Left lung (tissue), 10 donors: ENCODE measurements around the gene SLC25A23. TPM values are rescaled to one million over a fixed set of nuclear protein-coding genes. Genes with fewer than 3 reads are reported as not detected.

Experiments used
- ATAC-seq: fragments of 200-7000 bp; cut with Tn5 transposase; one replicate; pipeline ENCODE4 v1.9.1; 2020; ENCODE audit warnings: moderate library complexity
- DNase-seq, 4 donors: peaks; one replicate each; pipeline ENCODE4 v3.0.0-alpha.2; 2013 to 2020
- H3K27ac ChIP-seq, 2 donors: fragments of 200-600 bp; sonication (generic) in 1 of 2; one replicate each; pipeline versions ENCODE4 v1.5.0 to v1.8.0; 2020 to 2021
- H3K27me3 ChIP-seq, 2 donors: fragments of 200-600 bp; sonication (generic) in 1 of 2; one replicate each; pipeline versions ENCODE4 v1.5.0 to v1.8.0; 2020 to 2021
- H3K36me3 ChIP-seq, 2 donors: fragments of 200-600 bp; sonication (generic) in 1 of 2; one replicate each; pipeline versions ENCODE4 v1.5.0 to v1.8.0; 2020 to 2021
- H3K4me1 ChIP-seq, 2 donors: fragments of 200-600 bp; one replicate each; pipeline ENCODE4 v1.8.0; 2021
- H3K4me3 ChIP-seq, 2 donors: fragments of 200-600 bp; sonication (generic) in 1 of 2; one replicate each; pipeline versions ENCODE4 v1.5.0 to v1.8.0; 2020 to 2021; ENCODE audit warnings: mild to moderate bottlenecking in 1 of 2
- H3K9me3 ChIP-seq, 2 donors: fragments of 200-600 bp; sonication (generic) in 1 of 2; one replicate each; pipeline versions ENCODE4 v1.5.0 to v1.8.0; 2020 to 2021
- intact Hi-C, 2 donors: fragments of 100-400 bp; cut with DNase I; formaldehyde crosslinking; loops; one replicate each; pipeline versions ENCODE4 v1.11.2 to v1.14.2; 2022
- polyA plus RNA-seq, 6 donors: library from polyadenylated mRNA; unstranded; fragments of 120-200 nt; gene quantifications; one replicate each; pipeline ENCODE4 v1.2.1, GENCODE V29; 2013; ENCODE audit not compliant: insufficient read length in 6 of 6
- total RNA-seq, 2 donors: library from RNA; stranded (reverse); fragmentation: NEBNext Ultra II Directional; extraction: Animal tissue kit (Norgen Biotek cat#: 25700); gene quantifications; one replicate each; pipeline ENCODE4 v1.2.1, GENCODE V29; 2021
- TF ChIP-seq, protein P1 (sequence below), 2 donors: fragments of 200-600 bp; sonication (generic) in 1 of 2; IDR thresholded peaks; one replicate each; pipeline versions ENCODE4 v1.5.0 to v1.8.0; 2021; ENCODE audit warnings: antibody characterized with exemption in 2 of 2
- donor health status: DM: no; HTN: yes; CAD: no.
- donor health status: DM: no; HTN: no; CAD: no.

The SLC25A23 gene
- total and polyA plus RNA-seq, 8 donors: 43.1 to 118 (median 56.1) TPM

DNA sequence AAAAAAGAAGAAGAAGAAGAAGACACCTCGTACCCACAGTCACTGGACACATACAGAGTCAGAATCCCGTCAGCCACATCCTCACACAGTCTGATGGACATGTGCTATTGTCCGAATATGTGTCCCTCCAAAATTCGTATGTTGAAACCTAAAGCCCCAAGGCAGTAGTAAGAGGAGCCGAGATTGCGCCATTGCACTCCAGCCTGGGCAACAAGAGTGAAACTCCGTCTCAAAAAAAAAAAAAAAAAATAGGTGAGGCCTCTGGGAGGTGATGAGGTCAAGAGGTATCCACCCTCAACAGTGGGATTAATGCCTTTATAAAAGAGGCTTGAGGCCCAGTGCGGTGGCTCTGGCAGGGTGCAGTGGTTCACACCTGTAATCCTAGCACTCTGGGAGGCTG is 24.6 kb upstream of the SLC25A23 start:
- Histone ChIP-seq H3K27ac (no peak overlapping the region), H3K27me3 (no peaks in the 10 kb centered on the region), H3K36me3 (no peaks in the 10 kb centered on the region), H3K4me3 (no peak overlapping the region), H3K4me1 (peaks cover 0 to 14% of the 10 kb centered on the region in 2 donors), H3K9me3 (no peaks in the 10 kb centered on the region)
- TF ChIP-seq, protein P1, sequence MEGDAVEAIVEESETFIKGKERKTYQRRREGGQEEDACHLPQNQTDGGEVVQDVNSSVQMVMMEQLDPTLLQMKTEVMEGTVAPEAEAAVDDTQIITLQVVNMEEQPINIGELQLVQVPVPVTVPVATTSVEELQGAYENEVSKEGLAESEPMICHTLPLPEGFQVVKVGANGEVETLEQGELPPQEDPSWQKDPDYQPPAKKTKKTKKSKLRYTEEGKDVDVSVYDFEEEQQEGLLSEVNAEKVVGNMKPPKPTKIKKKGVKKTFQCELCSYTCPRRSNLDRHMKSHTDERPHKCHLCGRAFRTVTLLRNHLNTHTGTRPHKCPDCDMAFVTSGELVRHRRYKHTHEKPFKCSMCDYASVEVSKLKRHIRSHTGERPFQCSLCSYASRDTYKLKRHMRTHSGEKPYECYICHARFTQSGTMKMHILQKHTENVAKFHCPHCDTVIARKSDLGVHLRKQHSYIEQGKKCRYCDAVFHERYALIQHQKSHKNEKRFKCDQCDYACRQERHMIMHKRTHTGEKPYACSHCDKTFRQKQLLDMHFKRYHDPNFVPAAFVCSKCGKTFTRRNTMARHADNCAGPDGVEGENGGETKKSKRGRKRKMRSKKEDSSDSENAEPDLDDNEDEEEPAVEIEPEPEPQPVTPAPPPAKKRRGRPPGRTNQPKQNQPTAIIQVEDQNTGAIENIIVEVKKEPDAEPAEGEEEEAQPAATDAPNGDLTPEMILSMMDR (IDR thresholded peaks at IDR 0.05): no peak
- DNase-seq: no peak
- peak; percentile 58 for ATAC-seq
- intact Hi-C loops: no loop called here

DNA sequence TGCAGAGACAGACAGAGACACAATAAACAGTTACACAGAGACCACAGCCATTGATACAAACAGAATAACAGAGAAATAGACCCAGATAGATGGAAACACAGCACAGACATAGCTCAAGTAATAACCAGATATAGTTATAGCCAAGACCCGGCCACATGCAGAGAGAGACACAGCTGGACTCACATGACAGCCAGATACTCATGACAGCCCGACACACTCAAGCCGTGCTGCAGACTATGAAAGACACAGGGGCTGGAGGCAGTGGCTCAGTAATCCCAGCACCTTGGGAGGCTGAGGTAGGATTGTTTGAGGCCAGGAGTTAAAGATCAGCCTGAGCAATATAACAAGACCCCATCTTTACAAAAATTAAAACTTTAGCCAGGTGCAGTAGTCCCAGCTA is 23.6 kb upstream of the SLC25A23 start:
- Histone ChIP-seq H3K27me3 (no peaks in the 10 kb centered on the region), H3K4me3 (no peak overlapping the region), H3K27ac (no peak overlapping the region), H3K36me3 (no peaks in the 10 kb centered on the region), H3K9me3 (no peaks in the 10 kb centered on the region), H3K4me1 (peaks cover 0 to 14% of the 10 kb centered on the region in 2 donors)
- no peak for ATAC-seq
- TF ChIP-seq, protein P1 (IDR thresholded peaks at IDR 0.05): no peak
- intact Hi-C loops: no loop called here
- no peak for DNase-seq

DNA sequence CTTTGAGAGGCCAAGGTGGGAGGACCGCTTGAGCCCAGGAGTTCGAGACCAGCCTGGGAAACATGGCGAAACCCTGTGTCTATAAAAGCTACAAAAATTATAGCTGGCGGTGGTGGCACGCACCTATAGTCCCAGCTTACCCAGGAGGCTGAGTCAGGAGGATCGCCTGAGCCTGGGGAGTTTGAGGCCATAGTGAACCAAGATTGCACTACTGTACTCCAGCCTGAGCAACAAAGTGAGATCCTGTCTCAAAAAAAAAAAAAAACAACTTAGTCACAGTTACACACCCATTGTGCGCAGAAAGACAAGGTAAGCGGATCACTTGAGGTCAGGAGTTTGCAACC is 22.7 kb upstream of the SLC25A23 start:
- ATAC-seq (no peak), DNase-seq (no peak)
- TF ChIP-seq, protein P1 (IDR thresholded peaks at IDR 0.05): no peak
- intact Hi-C loops: no loop called here
- Histone ChIP-seq H3K36me3 (no peaks in the 10 kb centered on the region), H3K4me3 (no peak overlapping the region), H3K27me3 (peaks cover 0 to under 1% of the 10 kb centered on the region in 2 donors), H3K27ac (peak overlapping the region in 1 of 2 donors; percentile 66), H3K9me3 (no peaks in the 10 kb centered on the region), H3K4me1 (peaks cover 0 to 14% of the 10 kb centered on the region in 2 donors)

DNA sequence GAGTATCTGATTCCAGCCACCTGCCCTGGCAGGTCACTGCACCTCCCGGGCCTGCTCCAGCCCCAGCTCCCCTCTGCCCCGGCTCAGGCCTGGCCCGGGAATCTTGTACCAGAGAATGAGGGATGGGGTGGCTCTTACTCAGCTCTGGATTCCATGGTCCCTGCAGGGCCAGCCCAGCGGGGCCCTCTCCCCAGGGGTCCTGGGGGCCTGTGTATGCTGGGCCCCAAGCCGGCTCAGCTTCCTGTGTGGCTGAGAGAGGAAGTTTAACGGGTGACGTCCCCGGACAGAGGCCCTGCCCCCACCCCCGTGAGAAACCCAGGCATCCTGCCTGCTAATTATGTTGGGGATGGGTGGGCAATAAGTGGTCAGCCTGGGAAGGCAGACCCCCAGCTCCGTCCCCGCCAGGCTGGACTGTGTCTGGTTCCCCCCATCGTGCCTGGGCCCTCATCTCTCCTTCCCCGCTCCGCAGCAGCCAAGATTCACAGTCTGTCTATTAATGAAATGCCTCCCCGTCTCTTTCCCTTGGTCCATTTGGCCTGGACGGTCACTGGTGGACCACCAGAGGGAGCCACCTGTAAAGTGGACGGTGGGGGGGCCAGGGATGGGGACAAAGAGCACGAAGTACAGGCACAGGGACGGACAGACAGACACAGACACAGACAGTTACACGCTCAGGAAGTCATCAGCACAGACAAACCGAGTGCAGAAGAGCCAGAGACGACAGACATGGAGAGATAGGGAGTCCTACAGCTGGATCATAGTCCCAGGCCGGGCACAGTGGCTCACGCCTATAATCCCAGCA is 22.1 kb upstream of the SLC25A23 start, which contains the start of gene DENND1C:
Gene DENND1C, minus strand, starts transcription at position 247 of the 802 bp plus-strand sequence. Its CDS starts 92 bp downstream, at position 155.
- TF ChIP-seq, protein P1 (IDR thresholded peaks at IDR 0.05): peak; percentile 30 to 44
- peak within 1 kb of the TSS; percentile 19 to 49 for H3K4me3 ChIP-seq
- peak; percentile 60 for ATAC-seq
- peak within 1 kb of the TSS in 1 of 2 donors; percentile 66 for H3K27ac ChIP-seq
- H3K27me3 ChIP-seq: peaks cover 0 to 7% of the 10 kb centered on the region in 2 donors
- peaks cover 0 to 2% of the 10 kb centered on the region in 2 donors for H3K36me3 ChIP-seq
- H3K4me1 ChIP-seq: peaks cover 0 to 14% of the 10 kb centered on the region in 2 donors
- peak in 2 of 4 donors; percentile 64 to 90 for DNase-seq
- intact Hi-C loops: no loop called here
- no peaks in the 10 kb centered on the region for H3K9me3 ChIP-seq

DNA sequence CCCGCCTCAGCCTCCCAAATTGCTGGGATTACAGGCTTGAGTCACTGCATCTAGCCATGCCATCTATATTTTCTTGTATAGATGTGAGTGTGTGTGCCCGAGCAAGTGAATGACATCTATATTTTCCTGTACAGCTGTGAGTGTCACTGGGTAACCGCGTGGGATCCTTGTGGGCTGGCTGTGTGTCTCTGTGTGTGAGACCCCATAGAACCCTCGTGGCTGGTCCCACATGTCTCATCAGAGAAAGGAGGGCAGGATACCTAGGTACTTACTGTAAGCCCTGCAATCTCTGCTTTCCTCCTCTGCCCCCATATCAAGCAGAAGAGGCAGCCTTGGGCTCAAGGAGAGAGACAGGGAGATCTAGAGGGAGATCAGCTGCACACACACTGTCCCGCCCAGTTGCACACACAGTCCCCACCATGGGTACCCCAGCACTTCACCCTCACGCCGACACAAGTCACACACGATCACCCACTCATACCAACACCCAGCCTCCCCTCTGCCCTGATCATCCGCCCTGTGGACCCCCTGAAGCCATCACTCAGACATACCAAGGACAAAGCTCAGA is 21.3 kb upstream of the SLC25A23 start:
- TF ChIP-seq, protein P1 (IDR thresholded peaks at IDR 0.05): no peak
- ATAC-seq (no peak), DNase-seq (no peak)
- peak overlapping the region; percentile 19 to 49 for H3K4me3 ChIP-seq
- no peaks in the 10 kb centered on the region for H3K9me3 ChIP-seq
- H3K36me3 ChIP-seq: peaks cover 0 to 9% of the 10 kb centered on the region in 2 donors
- peak overlapping the region in 1 of 2 donors; percentile 66 for H3K27ac ChIP-seq
- intact Hi-C loops: no loop called here
- peaks cover 0 to 15% of the 10 kb centered on the region in 2 donors for H3K27me3 ChIP-seq
- H3K4me1 ChIP-seq: peaks cover 0 to 14% of the 10 kb centered on the region in 2 donors
